B cell (primary cell): ENCODE results near the gene TBC1D22A. TPM values are rescaled to one million over a fixed set of nuclear protein-coding genes. Genes with fewer than 3 reads are reported as not detected.
A peak's percentile ranks its signal among the peaks of the same experiment; 100 is the strongest.

Source experiments
- ATAC-seq: fragments of 200-7000 bp; cut with Tn5 transposase; one replicate; pipeline ENCODE4 v1.10.0; 2021; ENCODE audit warnings: low read depth, mild to moderate bottlenecking, moderate number of reproducible peaks, moderate library complexity
- CTCF ChIA-PET: fragments of 350-600 bp; sonication (Branson Sonifier 250); formaldehyde crosslinking; loops from one replicate; lab custom pipeline; 2021; ENCODE audit warnings: antibody characterized with exemption, inconsistent platforms; lab: Charles Lee
- POLR2A ChIA-PET: fragments of 350-600 bp; sonication (Branson Sonifier 250); formaldehyde crosslinking; loops from one replicate; lab custom pipeline; 2021; ENCODE audit warnings: antibody characterized with exemption; lab: Charles Lee
- DNase-seq: peaks from one replicate; pipeline ENCODE4 v3.0.0; 2013
- H2AFZ ChIP-seq: 2 replicates; pipeline ENCODE4 v1.6.1; 2012; ENCODE audit warnings: mild to moderate bottlenecking, low read depth, low read length; ENCODE audit not compliant: insufficient read depth, poor library complexity, severe bottlenecking
- H3K27ac ChIP-seq, 2 donors: 1 replicate in 1 of 2; 2 replicates in 1 of 2; pipeline ENCODE4 v1.5.1; 2012 to 2013; ENCODE audit warnings: low read length in 2 of 2, mild to moderate bottlenecking in 2 of 2, moderate library complexity in 1 of 2
- H3K27me3 ChIP-seq, 4 experiments: fragments of 200-600 bp in 1 of 4; sonication (generic) in 1 of 4; replicated peaks in 1 of 4; 1 replicate in 2 of 4; 2 replicates in 2 of 4; pipeline versions ENCODE4 v1.6.1 to v1.7.0; 2013 to 2016; ENCODE audit warnings: low read length in 3 of 4, mild to moderate bottlenecking in 2 of 4, mixed read lengths in 1 of 4, moderate library complexity in 1 of 4; ENCODE audit not compliant: insufficient read depth in 4 of 4, control insufficient read depth in 3 of 4; ENCODE audit errors: control extremely low read depth in 1 of 4
- H3K36me3 ChIP-seq, 2 experiments: replicated peaks in 1 of 2; 1 replicate in 1 of 2; 2 replicates in 1 of 2; pipeline versions ENCODE4 v1.6.1 to v1.7.1; 2013; ENCODE audit warnings: low read length in 1 of 2; ENCODE audit not compliant: insufficient read depth in 2 of 2, control insufficient read depth in 1 of 2; ENCODE audit errors: control extremely low read depth in 1 of 2, extremely low read depth in 1 of 2
- H3K4me1 ChIP-seq, 2 donors: fragments of 200-600 bp in 1 of 2; sonication (generic) in 1 of 2; 1 replicate in 1 of 2; 2 replicates in 1 of 2; pipeline versions ENCODE4 v1.5.1 to v1.6.1; 2013 to 2017; ENCODE audit warnings: low read length in 2 of 2; ENCODE audit not compliant: control insufficient read depth in 2 of 2, insufficient read depth in 2 of 2
- H3K4me2 ChIP-seq: replicated peaks from 2 replicates; pipeline ENCODE3; 2012; ENCODE audit warnings: mild to moderate bottlenecking, low read depth, low read length; ENCODE audit not compliant: poor library complexity, severe bottlenecking
- H3K4me3 ChIP-seq, 5 experiments: fragments of 200-600 bp in 1 of 5; sonication (generic) in 1 of 5; 1 replicate in 3 of 5; 2 replicates in 2 of 5; pipeline versions ENCODE4 v1.5.1 to v1.7.0; 2011 to 2016; ENCODE audit warnings: low read length in 4 of 5, mild to moderate bottlenecking in 4 of 5, low read depth in 2 of 5, control low read depth in 1 of 5, moderate library complexity in 1 of 5; ENCODE audit not compliant: insufficient read depth in 1 of 5; ENCODE audit errors: control extremely low read depth in 1 of 5, extremely low read depth in 1 of 5
- H3K79me2 ChIP-seq: fragments of 200-600 bp; sonication (generic); one replicate; pipeline ENCODE4 v1.6.0; 2016; ENCODE audit warnings: low read length; ENCODE audit not compliant: control insufficient read depth, insufficient read depth
- H3K9ac ChIP-seq: fragments of 200-600 bp; sonication (generic); 2 replicates; pipeline ENCODE4 v1.6.1; 2017; ENCODE audit warnings: mild to moderate bottlenecking, low read length, moderate library complexity
- H3K9me3 ChIP-seq, 3 donors: one replicate each; pipeline versions ENCODE4 v1.6.1 to v1.7.1; 2013; ENCODE audit warnings: low read length in 2 of 3; ENCODE audit not compliant: control insufficient read depth in 2 of 3, insufficient read depth in 1 of 3; ENCODE audit errors: control extremely low read depth in 1 of 3
- H4K20me1 ChIP-seq: 2 replicates; pipeline ENCODE4 v1.6.0; 2012; ENCODE audit warnings: mild to moderate bottlenecking, low read length; ENCODE audit not compliant: insufficient read depth, control insufficient read depth, poor library complexity, severe bottlenecking
- H3K27ac Mint-ChIP-seq: one replicate; pipeline ENCODE4 v1.8.0; 2021; ENCODE audit warnings: mixed read lengths
- H3K27me3 Mint-ChIP-seq: one replicate; pipeline ENCODE4 v1.8.0; 2021; ENCODE audit warnings: mixed read lengths
- H3K4me1 Mint-ChIP-seq: one replicate; pipeline ENCODE4 v1.8.0; 2021; ENCODE audit warnings: mixed read lengths
- H3K4me3 Mint-ChIP-seq: one replicate; pipeline ENCODE4 v1.8.0; 2021; ENCODE audit warnings: mixed read lengths
- H3K9me3 Mint-ChIP-seq: one replicate; pipeline ENCODE4 v1.8.0; 2022; ENCODE audit warnings: mixed read lengths; ENCODE audit not compliant: insufficient read depth
- EZH2 ChIP-seq: IDR thresholded peaks from 2 replicates; pipeline ENCODE4 v1.6.1; 2012; ENCODE audit warnings: borderline replicate concordance, low read depth, mild to moderate bottlenecking, moderate library complexity, low read length; ENCODE audit not compliant: insufficient read depth, poor library complexity, severe bottlenecking
- WGBS: methylation state at CpG from one replicate; pipeline ENCODE4 v1.1.5; 2013; ENCODE audit warnings: missing lambda C conversion rate; ENCODE audit not compliant: insufficient coverage; 5-methylcytosine and 5-hydroxymethylcytosine counted together
- intact Hi-C: fragments of 100-400 bp; cut with micrococcal nuclease; formaldehyde crosslinking; loops from one replicate; pipeline ENCODE4 v1.10.0; 2022
- polyA plus RNA-seq: library from polyadenylated mRNA; depleted of rRNA; stranded (reverse); fragments of >200 nt; gene quantifications from 2 replicates; pipeline ENCODE4 v1.2.3, GENCODE V29; 2012
- total RNA-seq, 2 donors: library from RNA; stranded (reverse); fragments of 120-200 nt in 1 of 2; gene quantifications; 1 replicate in 1 of 2; 2 replicates in 1 of 2; pipeline versions ENCODE4 v1.2.3 to v1.2.4, GENCODE V29; 2013 to 2022
- TF ChIP-seq, protein P1 (sequence below): fragments of 200-600 bp; IDR thresholded peaks from one replicate; pipeline ENCODE4 v1.8.0; 2022; ENCODE audit warnings: antibody characterized with exemption, mild to moderate bottlenecking

TBC1D22A gene
- total and polyA plus RNA-seq, 2 donors (not counting 1 experiment from before 2014, with no cell fraction given) = 73.8 to 128 TPM

DNA sequence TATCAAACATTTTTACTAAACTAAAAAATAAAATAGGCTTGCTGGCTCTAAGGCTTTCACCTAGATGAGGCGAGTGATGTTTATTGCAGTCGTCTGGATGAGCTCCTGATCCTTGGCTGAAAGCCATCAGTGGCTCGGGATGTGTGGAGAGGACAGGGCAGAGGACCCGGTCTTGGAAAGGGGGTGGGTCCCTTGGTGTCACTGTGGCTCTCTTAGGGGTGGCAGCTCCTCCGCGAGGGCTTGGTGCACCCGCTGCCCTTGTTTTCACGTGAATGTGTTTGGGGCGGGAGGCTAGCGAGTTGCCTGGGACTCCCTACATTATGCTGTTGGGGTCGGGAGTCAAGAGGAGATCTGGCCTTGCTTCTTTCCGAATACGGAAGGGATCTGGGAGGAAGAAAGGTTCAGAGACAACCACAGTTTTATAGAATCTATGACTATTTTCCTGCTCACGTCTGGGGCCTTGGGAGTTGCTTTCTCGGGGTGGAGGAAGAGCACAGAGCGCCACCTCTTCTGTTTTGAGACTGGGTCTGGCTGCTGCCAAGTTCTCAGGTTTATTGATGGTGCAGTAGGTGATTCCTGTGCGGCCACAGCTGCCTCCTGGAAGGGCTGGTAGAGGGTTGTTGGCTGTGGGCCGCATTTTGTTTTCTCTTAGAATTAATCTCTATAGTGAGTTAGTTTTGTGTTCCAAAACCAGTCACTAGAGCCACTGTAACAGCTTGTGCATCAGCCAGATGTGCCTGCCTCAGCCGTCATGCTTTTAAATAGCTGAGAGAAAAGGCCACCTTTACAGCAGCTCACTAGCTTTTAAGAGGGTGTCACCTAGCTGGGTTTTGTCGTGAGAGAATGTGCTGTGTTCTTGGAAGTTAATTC lies 12.8 kb downstream of the TBC1D22A start:
- Histone ChIP-seq H3K4me2 (peak overlapping the region; percentile 78), H3K9ac (peak overlapping the region; percentile 61), H2AFZ (peak overlapping the region; percentile 44), H3K27me3 (no peaks in the 10 kb centered on the region), H3K79me2 (peaks cover 86% of the 10 kb centered on the region), H3K9me3 (no peaks in the 10 kb centered on the region), H3K36me3 (peaks cover 1 to 14% of the 10 kb centered on the region in 2 experiments), H3K4me1 (peaks cover 91% of the 10 kb centered on the region in 2 donors), H3K4me3 (peak overlapping the region; percentile 21 to 49 (median 37)), H4K20me1 (peaks cover 55% of the 10 kb centered on the region), H3K27ac (peak overlapping the region; percentile 87 to 91)
- H3K27me3 Mint-ChIP-seq = no peaks in the 10 kb centered on the region
- no peak for ATAC-seq
- peak overlapping the region; percentile 93 for H3K27ac Mint-ChIP-seq
- TF ChIP-seq, protein P1, sequence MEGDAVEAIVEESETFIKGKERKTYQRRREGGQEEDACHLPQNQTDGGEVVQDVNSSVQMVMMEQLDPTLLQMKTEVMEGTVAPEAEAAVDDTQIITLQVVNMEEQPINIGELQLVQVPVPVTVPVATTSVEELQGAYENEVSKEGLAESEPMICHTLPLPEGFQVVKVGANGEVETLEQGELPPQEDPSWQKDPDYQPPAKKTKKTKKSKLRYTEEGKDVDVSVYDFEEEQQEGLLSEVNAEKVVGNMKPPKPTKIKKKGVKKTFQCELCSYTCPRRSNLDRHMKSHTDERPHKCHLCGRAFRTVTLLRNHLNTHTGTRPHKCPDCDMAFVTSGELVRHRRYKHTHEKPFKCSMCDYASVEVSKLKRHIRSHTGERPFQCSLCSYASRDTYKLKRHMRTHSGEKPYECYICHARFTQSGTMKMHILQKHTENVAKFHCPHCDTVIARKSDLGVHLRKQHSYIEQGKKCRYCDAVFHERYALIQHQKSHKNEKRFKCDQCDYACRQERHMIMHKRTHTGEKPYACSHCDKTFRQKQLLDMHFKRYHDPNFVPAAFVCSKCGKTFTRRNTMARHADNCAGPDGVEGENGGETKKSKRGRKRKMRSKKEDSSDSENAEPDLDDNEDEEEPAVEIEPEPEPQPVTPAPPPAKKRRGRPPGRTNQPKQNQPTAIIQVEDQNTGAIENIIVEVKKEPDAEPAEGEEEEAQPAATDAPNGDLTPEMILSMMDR = no peak
- TF ChIP-seq EZH2 = no peak
- WGBS = 48% methylated on average over 13 of the region's 20 CpGs
- ChIA-PET CTCF (interaction anchor here (0.7 to 6.1 kb wide), 9 partner anchors 11 to 188 kb away, joined by 3 to 61 read pairs (median 6); partner anchors contain the start of genes CERK and TBC1D22A), POLR2A (interaction anchor here (1.0 to 6.1 kb wide), 2 partner anchors 11 to 37 kb away, joined by 3 to 92 read pairs; partner anchors contain the start of genes CERK and TBC1D22A)
- intact Hi-C loops = loop anchor here (1.0 kb wide), 2 partner anchors 12 to 40 kb away; no protein-coding TSS in a partner anchor
- H3K4me1 Mint-ChIP-seq = peaks cover 89% of the 10 kb centered on the region
- DNase-seq = no peak
- H3K4me3 Mint-ChIP-seq = peak overlapping the region; percentile 79
- H3K9me3 Mint-ChIP-seq = no peaks in the 10 kb centered on the region
